HepG2 (cell line): ENCODE measurements around the gene ERICH6. TPM values are rescaled to one million over a fixed set of nuclear protein-coding genes. Genes with fewer than 3 reads are reported as not detected.

Experiments
- ATAC-seq: fragments of 200-7000 bp; cut with Tn5 transposase; 3 replicates; pipeline ENCODE4 v1.9.1; 2020; ENCODE audit warnings: mild to moderate bottlenecking, moderate library complexity
- BruUV-seq: library from RNA; stranded (reverse); fragments of 400-500 nt; replicated peaks from 2 replicates; lab custom pipeline; 2021; lab: Mats Ljungman, UMichigan
- CTCF ChIA-PET: fragments of 300-600 bp; formaldehyde crosslinking; extraction: SDS; loops from one replicate; lab custom pipeline; 2021; ENCODE audit warnings: low total read pairs, inconsistent platforms, low intra/inter-chr PET ratio; lab: Yijun Ruan, JAX
- POLR2A ChIA-PET: fragments of 350-600 bp; sonication (Branson Sonifier 250); formaldehyde crosslinking; loops from one replicate; lab custom pipeline; 2020; ENCODE audit warnings: antibody characterized with exemption, inconsistent platforms; lab: Yijun Ruan, JAX
- DNase-seq: peaks from one replicate; pipeline ENCODE4 v3.0.0-alpha.2; 2015; ENCODE audit warnings: low spot score
- FAIRE-seq: peaks from 3 replicates; lab custom pipeline; 2011; peaks lifted over from hg19 to GRCh38; lab: Jason Lieb, UNC
- H2AFZ ChIP-seq: one replicate; pipeline ENCODE4 v1.6.1; 2011; ENCODE audit warnings: low read length, inconsistent platforms
- H3K27ac ChIP-seq: fragments of 300-600 bp; 3 replicates; pipeline ENCODE4 v1.8.0; 2011; ENCODE audit warnings: mixed run types, mild to moderate bottlenecking, mixed read lengths, low read length, inconsistent platforms; ENCODE audit not compliant: insufficient read depth; ENCODE audit errors: extremely low read length
- H3K27me3 ChIP-seq, 2 experiments: fragments of 200-600 bp in 1 of 2; 2 replicates in 1 of 2; 3 replicates in 1 of 2; pipeline versions ENCODE4 v1.6.0 to v1.8.0; 2011; ENCODE audit warnings: low read length in 2 of 2, mild to moderate bottlenecking in 2 of 2, moderate library complexity in 2 of 2, inconsistent platforms in 1 of 2; ENCODE audit not compliant: insufficient read depth in 2 of 2, control insufficient read depth in 1 of 2
- H3K36me3 ChIP-seq, 2 experiments: fragments of 200-600 bp in 1 of 2; replicated peaks in 1 of 2; 2 replicates in 1 of 2; 3 replicates in 1 of 2; pipeline versions ENCODE4 v1.5.1 to v1.8.0; 2011; ENCODE audit warnings: low read length in 2 of 2, inconsistent platforms in 1 of 2; ENCODE audit not compliant: insufficient read depth in 2 of 2, control insufficient read depth in 1 of 2
- H3K4me1 ChIP-seq: 2 replicates; pipeline ENCODE4 v1.5.1; 2012; ENCODE audit warnings: low read length, inconsistent platforms; ENCODE audit not compliant: insufficient read depth
- H3K4me2 ChIP-seq: 2 replicates; pipeline ENCODE4 v1.6.0; 2011; ENCODE audit warnings: low read depth, low read length, inconsistent platforms
- H3K4me3 ChIP-seq, 3 experiments: fragments of 200-600 bp in 1 of 3; sonication (generic), shearing (Covaris generic) in 1 of 3; replicated peaks in 1 of 3; 2 replicates each; pipeline ENCODE4 v1.5.1; 2011 to 2016; ENCODE audit warnings: low read length in 3 of 3, inconsistent platforms in 2 of 3, low read depth in 2 of 3, mild to moderate bottlenecking in 2 of 3, control low read depth in 1 of 3, mixed read lengths in 1 of 3; ENCODE audit not compliant: insufficient read depth in 1 of 3
- H3K79me2 ChIP-seq: one replicate; pipeline ENCODE4 v1.6.1; 2011; ENCODE audit warnings: low read length, inconsistent platforms; ENCODE audit not compliant: insufficient read depth
- H3K9ac ChIP-seq: 2 replicates; pipeline ENCODE4 v1.6.0; 2011; ENCODE audit warnings: mild to moderate bottlenecking, low read depth, low read length, inconsistent platforms; ENCODE audit not compliant: insufficient read depth
- H3K9me3 ChIP-seq: 2 replicates; pipeline ENCODE4 v1.5.1; 2012; ENCODE audit warnings: mild to moderate bottlenecking, low read length
- H4K20me1 ChIP-seq: 2 replicates; pipeline ENCODE4 v1.6.0; 2011; ENCODE audit warnings: inconsistent platforms, mild to moderate bottlenecking, low read length, moderate library complexity; ENCODE audit not compliant: insufficient read depth
- FLYWCH1 ChIP-seq: sonication (generic); formaldehyde crosslinking; IDR thresholded peaks from 2 replicates; pipeline ENCODE4 v1.8.1; 2023; ENCODE audit warnings: mild to moderate bottlenecking, missing genetic modification reagents
- FOSL2 ChIP-seq: sonication (generic); formaldehyde crosslinking; IDR thresholded peaks from 2 replicates; pipeline ENCODE4 v1.4.0; 2020; ENCODE audit warnings: missing genetic modification reagents
- HDAC6 ChIP-seq: fragments of 200-600 bp; sonication (generic); IDR thresholded peaks from 2 replicates; pipeline ENCODE4 v1.7.0; 2017; ENCODE audit warnings: mild to moderate bottlenecking, antibody characterized with exemption, low read length, low read depth
- MAZ ChIP-seq, 2 experiments: sonication (generic) in 1 of 2; formaldehyde crosslinking in 1 of 2; IDR thresholded peaks; 2 replicates each; pipeline versions ENCODE4 v1.5.0 to v1.6.1; 2012 to 2020; ENCODE audit warnings: low read depth in 2 of 2, mild to moderate bottlenecking in 2 of 2, borderline replicate concordance in 1 of 2, improper control_type of control experiment in 1 of 2, low read length in 1 of 2, missing genetic modification reagents in 1 of 2, moderate library complexity in 1 of 2
- MEIS1 ChIP-seq: sonication (generic); formaldehyde crosslinking; IDR thresholded peaks from 2 replicates; pipeline ENCODE4 v1.9.0; 2021; ENCODE audit warnings: mild to moderate bottlenecking, missing genetic modification reagents, moderate library complexity, borderline replicate concordance
- MIER3 ChIP-seq: IDR thresholded peaks from 2 replicates; pipeline ENCODE4 v1.6.1; 2016; ENCODE audit warnings: missing compliant biosample characterization, borderline replicate concordance
- NR2F2 ChIP-seq: IDR thresholded peaks from 2 replicates; pipeline ENCODE4 v1.6.1; 2012; ENCODE audit warnings: low read depth, inconsistent platforms, borderline replicate concordance
- PHF20 ChIP-seq: sonication (generic); formaldehyde crosslinking; IDR thresholded peaks from 2 replicates; pipeline ENCODE4 v1.5.0; 2020; ENCODE audit warnings: mild to moderate bottlenecking, missing genetic modification reagents
- RCOR2 ChIP-seq: IDR thresholded peaks from 2 replicates; pipeline ENCODE4 v1.6.1; 2016; ENCODE audit warnings: missing biosample characterization, missing genetic modification reagents
- SMAD3 ChIP-seq: sonication (generic); formaldehyde crosslinking; IDR thresholded peaks from 2 replicates; pipeline ENCODE4 v1.4.0; 2020; ENCODE audit warnings: missing genetic modification reagents
- SP4 ChIP-seq: sonication (generic); formaldehyde crosslinking; IDR thresholded peaks from 2 replicates; pipeline ENCODE4 v1.8.1; 2023; ENCODE audit warnings: mild to moderate bottlenecking, missing genetic modification reagents
- SP5 ChIP-seq: IDR thresholded peaks from 2 replicates; pipeline ENCODE4 v1.6.1; 2016; ENCODE audit warnings: low read depth, borderline replicate concordance
- ZNF160 ChIP-seq: sonication (generic); formaldehyde crosslinking; IDR thresholded peaks from 2 replicates; pipeline ENCODE4 v1.8.0; 2022; ENCODE audit warnings: mild to moderate bottlenecking, inconsistent platforms, missing genetic modification reagents
- ZNF367 ChIP-seq: sonication (generic); formaldehyde crosslinking; IDR thresholded peaks from 2 replicates; pipeline ENCODE4 v1.4.0; 2020; ENCODE audit warnings: missing genetic modification reagents, borderline replicate concordance
- ZNF431 ChIP-seq: sonication (generic); formaldehyde crosslinking; IDR thresholded peaks from 2 replicates; pipeline ENCODE4 v1.9.0; 2022; ENCODE audit warnings: missing genetic modification reagents, low read depth, mild to moderate bottlenecking, borderline replicate concordance
- ZNF598 ChIP-seq: sonication (generic); formaldehyde crosslinking; IDR thresholded peaks from 2 replicates; pipeline ENCODE4 v1.5.1; 2020; ENCODE audit warnings: mild to moderate bottlenecking, missing genetic modification reagents, borderline replicate concordance
- ZNF7 ChIP-seq: IDR thresholded peaks from 2 replicates; pipeline ENCODE4 v1.6.1; 2016; ENCODE audit warnings: missing biosample characterization, missing genetic modification reagents
- ZNF761 ChIP-seq: sonication (generic); formaldehyde crosslinking; conservative IDR thresholded peaks from 2 replicates; pipeline ENCODE4 v1.4.0; 2020; ENCODE audit warnings: mild to moderate bottlenecking, missing genetic modification reagents
- ZNF781 ChIP-seq: sonication (generic); formaldehyde crosslinking; IDR thresholded peaks from 2 replicates; pipeline ENCODE4 v1.5.1; 2020; ENCODE audit warnings: borderline replicate concordance, mild to moderate bottlenecking, missing genetic modification reagents; ENCODE audit errors: not compliant biosample characterization
- WGBS: methylation state at CpG from one replicate; pipeline ENCODE4 v1.1.6; 2017; ENCODE audit warnings: low lambda C conversion rate; 5-methylcytosine and 5-hydroxymethylcytosine counted together
- in situ Hi-C: cut with HindIII; loops from 2 replicates; pipeline ENCODE4 v1.10.0; 2017; ENCODE audit warnings: low pct_unique_long_range_greater_than_20kb; ENCODE audit not compliant: extremely low pct_ligation_motif_present
- intact Hi-C: fragments of 100-400 bp; cut with micrococcal nuclease; formaldehyde crosslinking; loops from one replicate; pipeline ENCODE4 v1.10.0; 2022; ENCODE audit not compliant: unreplicated experiment
- polyA plus RNA-seq, 8 experiments: library from polyadenylated mRNA; depleted of rRNA in 3 of 8; stranded (reverse) in 7 of 8; unstranded in 1 of 8; fragments of >200 nt; fragmentation: Illumina TruSeq in 4 of 8; extraction: Trizol in 4 of 8; gene quantifications; 2 replicates each; pipeline versions ENCODE4 v1.2.1 to v1.2.3, GENCODE V29; 2011 to 2016; ENCODE audit warnings: low read depth in 4 of 8, missing spikeins in 1 of 8, mixed read lengths in 1 of 8; ENCODE audit not compliant: insufficient read depth in 1 of 8
- total RNA-seq, 5 experiments: library from RNA; depleted of rRNA; stranded (reverse); fragments of >200 nt; fragmentation: Illumina TruSeq; extraction: Trizol; gene quantifications; 2 replicates each; pipeline ENCODE4 v1.2.3, GENCODE V29; 2016; ENCODE audit warnings: low read depth in 1 of 5
- TF ChIP-seq, protein P1 (sequence below): sonication (generic); formaldehyde crosslinking; IDR thresholded peaks from 2 replicates; pipeline ENCODE4 v1.4.0; 2020; ENCODE audit warnings: missing genetic modification reagents

ERICH6 gene
- total and polyA plus RNA-seq, 2 of the 13 experiments (the other 11 are each of a cell fraction or from before 2014, with no cell fraction given) = 0.03 TPM; not detected in 1

DNA sequence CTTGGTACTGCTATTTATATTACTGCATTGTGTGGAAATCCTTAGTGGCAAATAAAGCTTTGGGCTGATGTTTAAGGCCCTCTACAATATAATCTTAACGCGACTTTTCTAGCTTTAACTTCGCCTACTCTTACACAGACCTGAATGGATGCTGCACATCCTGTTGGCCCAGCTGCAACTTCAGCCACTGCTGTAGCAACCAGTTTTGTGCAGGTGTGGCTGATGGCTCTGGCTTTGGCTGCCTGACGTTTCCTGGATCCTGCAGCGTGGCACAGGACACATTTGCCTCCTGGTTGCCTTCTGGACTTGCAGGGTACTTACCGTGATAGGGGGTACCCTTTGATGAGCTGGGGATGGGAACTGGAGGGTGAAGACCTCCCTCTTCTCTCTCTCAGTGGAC is 20.2 kb upstream of the ERICH6 start:
- no peak for TF ChIP-seq ZNF431
- TF ChIP-seq RCOR2 = no peak
- no peak for TF ChIP-seq NR2F2
- no peak for TF ChIP-seq HDAC6
- no peak for TF ChIP-seq ZNF367 (CRISPR knock-in tag)
- TF ChIP-seq, protein P1, sequence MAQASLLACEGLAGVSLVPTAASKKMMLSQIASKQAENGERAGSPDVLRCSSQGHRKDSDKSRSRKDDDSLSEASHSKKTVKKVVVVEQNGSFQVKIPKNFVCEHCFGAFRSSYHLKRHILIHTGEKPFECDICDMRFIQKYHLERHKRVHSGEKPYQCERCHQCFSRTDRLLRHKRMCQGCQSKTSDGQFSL (CRISPR knock-in tag) = no peak
- TF ChIP-seq FOSL2 (CRISPR knock-in tag) = no peak
- no peak for TF ChIP-seq ZNF160 (CRISPR knock-in tag)
- TF ChIP-seq MIER3 (CRISPR knock-in tag) = no peak
- TF ChIP-seq PHF20 (CRISPR knock-in tag) = no peak
- no peak for TF ChIP-seq ZNF7 (CRISPR knock-in tag)
- no peak for TF ChIP-seq ZNF761 (CRISPR knock-in tag)
- no peak for TF ChIP-seq SP4 (CRISPR knock-in tag)
- TF ChIP-seq ZNF598 (CRISPR knock-in tag) = no peak
- no peak for TF ChIP-seq ZNF781 (CRISPR knock-in tag)
- TF ChIP-seq MAZ (IDR thresholded peaks at IDR 0.05; ENCODE audit: borderline replicate concordance, low read depth, low read length) = no peak
- TF ChIP-seq MAZ (CRISPR knock-in tag; IDR thresholded peaks at IDR 0.05; ENCODE audit: low read depth) = no peak
- no peak for TF ChIP-seq MEIS1 (CRISPR knock-in tag)
- TF ChIP-seq SP5 (CRISPR knock-in tag) = no peak
- no peak for TF ChIP-seq SMAD3 (CRISPR knock-in tag)
- no peak for TF ChIP-seq FLYWCH1 (CRISPR knock-in tag)
- TF ChIP-seq, all 625 proteins: peak for 0
- H3K36me3 ChIP-seq = no peaks in the 10 kb centered on the region
- H3K4me1 ChIP-seq = peaks cover 66% of the 10 kb centered on the region
- H3K27me3 ChIP-seq = no peaks in the 10 kb centered on the region
- H3K27ac ChIP-seq = no peak overlapping the region
- H3K4me3 ChIP-seq = no peak overlapping the region
- ATAC-seq (no peak), FAIRE-seq (no peak), DNase-seq (no peak)
- in situ Hi-C loops = loop anchor here (10.0 kb wide), 2 partner anchors 51 to 141 kb away; no protein-coding TSS in a partner anchor
- H4K20me1 ChIP-seq = no peaks in the 10 kb centered on the region
- ChIA-PET CTCF (no interaction called here), POLR2A (interaction anchor here (1.2 to 2.6 kb wide), 3 partner anchors 14 to 40 kb away, joined by 5 to 16 read pairs (median 9); partner anchors contain the start of gene SIAH2)
- no peak overlapping the region for H2AFZ ChIP-seq
- no TSS peak for BruUV-seq
- H3K9ac ChIP-seq = no peak overlapping the region
- WGBS = 100% methylated on average over 3 of the region's 6 CpGs
- intact Hi-C loops = no loop called here
- H3K9me3 ChIP-seq = no peaks in the 10 kb centered on the region
- no peak overlapping the region for H3K4me2 ChIP-seq
- H3K79me2 ChIP-seq = no peaks in the 10 kb centered on the region
